IMR-90 (cell line): ENCODE measurements around the gene BAD. TPM values are rescaled to one million over a fixed set of nuclear protein-coding genes. Genes with fewer than 3 reads are reported as not detected.

ENCODE experiments used
- ATAC-seq: fragments of 200-7000 bp; cut with Tn5 transposase; 2 replicates; pipeline ENCODE4 v1.9.1; 2020; ENCODE audit warnings: low read depth, mild to moderate bottlenecking, moderate library complexity
- BruUV-seq: library from RNA; stranded (reverse); fragments of 400-500 nt; replicated peaks from 2 replicates; lab custom pipeline; 2021; lab: Mats Ljungman, UMichigan
- CTCF ChIA-PET: fragments of 300-600 bp; formaldehyde crosslinking; extraction: SDS; loops from one replicate; lab custom pipeline; 2021; ENCODE audit warnings: antibody characterized with exemption; lab: Yijun Ruan, JAX
- POLR2A ChIA-PET: fragments of 300-600 bp; sonication (Branson Sonifier 250); formaldehyde crosslinking; loops from one replicate; lab custom pipeline; 2022; ENCODE audit warnings: antibody characterized with exemption; ENCODE audit not compliant: unreplicated experiment; lab: Charles Lee
- DNase-seq: peaks from one replicate; pipeline ENCODE4 v3.0.0; 2013
- H2AFZ ChIP-seq: replicated peaks from 2 replicates; pipeline ENCODE3; 2013; ENCODE audit warnings: low read length, mild to moderate bottlenecking; ENCODE audit not compliant: poor library complexity
- H2AK5ac ChIP-seq: 2 replicates; pipeline ENCODE4 v1.6.1; 2013; ENCODE audit warnings: low read depth, low read length, inconsistent platforms
- H2AK9ac ChIP-seq: replicated peaks from 2 replicates; pipeline ENCODE3; 2013; ENCODE audit warnings: mild to moderate bottlenecking, low read depth, low read length, moderate library complexity; ENCODE audit not compliant: poor library complexity
- H2BK120ac ChIP-seq: 2 replicates; pipeline ENCODE4 v1.6.1; 2013; ENCODE audit warnings: low read depth, low read length, inconsistent platforms
- H2BK15ac ChIP-seq: 3 replicates; pipeline ENCODE4 v1.6.1; 2013; ENCODE audit warnings: low read depth, low read length, inconsistent platforms
- H2BK20ac ChIP-seq: 2 replicates; pipeline ENCODE4 v1.6.1; 2013; ENCODE audit warnings: low read depth, mild to moderate bottlenecking, inconsistent platforms, low read length, moderate library complexity
- H2BK5ac ChIP-seq: 2 replicates; pipeline ENCODE4 v1.6.1; 2013; ENCODE audit warnings: mild to moderate bottlenecking, low read depth, low read length, inconsistent platforms; ENCODE audit not compliant: poor library complexity, severe bottlenecking
- H3K14ac ChIP-seq: replicated peaks from 2 replicates; pipeline ENCODE4 v1.6.1; 2013; ENCODE audit warnings: low read depth, low read length, inconsistent platforms
- H3K18ac ChIP-seq: 2 replicates; pipeline ENCODE4 v1.6.1; 2013; ENCODE audit warnings: low read depth, low read length, control low read depth
- H3K23ac ChIP-seq: 2 replicates; pipeline ENCODE4 v1.6.1; 2013; ENCODE audit warnings: low read depth, low read length, inconsistent platforms
- H3K27ac ChIP-seq: 2 replicates; pipeline ENCODE4 v1.5.1; 2013; ENCODE audit warnings: mild to moderate bottlenecking, control low read depth, low read length; ENCODE audit not compliant: insufficient read depth
- H3K27me3 ChIP-seq: 2 replicates; pipeline ENCODE4 v1.6.1; 2013; ENCODE audit warnings: low read length; ENCODE audit not compliant: control insufficient read depth, insufficient read depth
- H3K36me3 ChIP-seq: 2 replicates; pipeline ENCODE4 v1.6.1; 2013; ENCODE audit warnings: low read length, mixed read lengths; ENCODE audit not compliant: control insufficient read depth, insufficient read depth
- H3K4ac ChIP-seq: 2 replicates; pipeline ENCODE4 v1.6.1; 2013; ENCODE audit warnings: low read depth, low read length, inconsistent platforms
- H3K4me1 ChIP-seq: 2 replicates; pipeline ENCODE4 v1.6.1; 2013; ENCODE audit warnings: low read length, mixed read lengths; ENCODE audit not compliant: control insufficient read depth, insufficient read depth
- H3K4me2 ChIP-seq: 2 replicates; pipeline ENCODE4 v1.6.1; 2013; ENCODE audit warnings: low read depth, mild to moderate bottlenecking, control low read depth, low read length, moderate library complexity
- H3K4me3 ChIP-seq: 2 replicates; pipeline ENCODE4 v1.5.1; 2013; ENCODE audit warnings: low read depth, mild to moderate bottlenecking, control low read depth, low read length, moderate library complexity; ENCODE audit not compliant: insufficient read depth
- H3K56ac ChIP-seq: 2 replicates; pipeline ENCODE4 v1.6.1; 2013; ENCODE audit warnings: low read length, inconsistent platforms; ENCODE audit not compliant: insufficient read depth; ENCODE audit errors: extremely low read depth
- H3K79me1 ChIP-seq, 2 experiments: 2 replicates each; pipeline ENCODE4 v1.6.1; 2013; ENCODE audit warnings: low read length in 2 of 2, inconsistent platforms in 1 of 2, low read depth in 1 of 2
- H3K9ac ChIP-seq: 2 replicates; pipeline ENCODE4 v1.6.1; 2013; ENCODE audit warnings: low read depth, low read length, control low read depth
- H3K9me1 ChIP-seq: 2 replicates; pipeline ENCODE4 v1.6.1; 2013; ENCODE audit warnings: low read length, inconsistent platforms; ENCODE audit not compliant: insufficient read depth
- H3K9me3 ChIP-seq: 2 replicates; pipeline ENCODE4 v1.6.1; 2013; ENCODE audit warnings: low read length; ENCODE audit not compliant: control insufficient read depth, insufficient read depth
- H4K20me1 ChIP-seq: 2 replicates; pipeline ENCODE4 v1.6.1; 2013; ENCODE audit warnings: low read length, inconsistent platforms; ENCODE audit not compliant: insufficient read depth
- H4K5ac ChIP-seq: 2 replicates; pipeline ENCODE4 v1.6.1; 2013; ENCODE audit warnings: mild to moderate bottlenecking, low read depth, low read length, control low read depth
- H4K8ac ChIP-seq, 2 experiments: 2 replicates each; pipeline ENCODE4 v1.6.1; 2013; ENCODE audit warnings: low read depth in 2 of 2, low read length in 2 of 2, control low read depth in 1 of 2, inconsistent platforms in 1 of 2
- H4K91ac ChIP-seq: 2 replicates; pipeline ENCODE4 v1.6.1; 2013; ENCODE audit warnings: low read depth, low read length, inconsistent platforms; ENCODE audit not compliant: insufficient read depth
- BHLHE40 ChIP-seq: fragments of 150-350 bp; IDR thresholded peaks from 2 replicates; pipeline ENCODE4 v1.6.1; 2016; ENCODE audit warnings: mild to moderate bottlenecking, low read depth, low read length
- CHD1 ChIP-seq: IDR thresholded peaks from 2 replicates; pipeline ENCODE4 v1.6.1; 2012; ENCODE audit warnings: low read depth, low read length, improper control_type of control experiment
- FOS ChIP-seq: fragments of 150-350 bp; IDR thresholded peaks from 2 replicates; pipeline ENCODE4 v1.6.1; 2016; ENCODE audit warnings: low read depth, low read length
- MAFK ChIP-seq: IDR thresholded peaks from 2 replicates; pipeline ENCODE4 v1.6.1; 2012; ENCODE audit warnings: low read depth, low read length, improper control_type of control experiment
- MAZ ChIP-seq: IDR thresholded peaks from 2 replicates; pipeline ENCODE4 v1.6.1; 2012; ENCODE audit warnings: low read depth, mild to moderate bottlenecking, low read length, improper control_type of control experiment, moderate library complexity, borderline replicate concordance
- MXI1 ChIP-seq: IDR thresholded peaks from 2 replicates; pipeline ENCODE4 v1.6.1; 2012; ENCODE audit warnings: low read depth, mild to moderate bottlenecking, low read length, moderate library complexity, borderline replicate concordance
- NFE2L2 ChIP-seq: fragments of 150-350 bp; IDR thresholded peaks from 2 replicates; pipeline ENCODE4 v1.6.1; 2016; ENCODE audit warnings: low read depth, mild to moderate bottlenecking, low read length
- RAD21 ChIP-seq: IDR thresholded peaks from 2 replicates; pipeline ENCODE4 v1.6.1; 2012; ENCODE audit warnings: low read length, improper control_type of control experiment
- RCOR1 ChIP-seq: IDR thresholded peaks from 2 replicates; pipeline ENCODE4 v1.6.1; 2012; ENCODE audit warnings: mild to moderate bottlenecking, low read length, improper control_type of control experiment; ENCODE audit not compliant: insufficient replicate concordance
- SMC3 ChIP-seq: fragments of 150-350 bp; IDR thresholded peaks from 2 replicates; pipeline ENCODE4 v1.6.1; 2016; ENCODE audit warnings: low read depth, mild to moderate bottlenecking, antibody characterized with exemption, low read length, moderate library complexity
- WGBS, 2 experiments: methylation state at CpG; one replicate each; pipeline versions ENCODE4 v1.1.5 to v1.1.7; 2013; ENCODE audit warnings: missing lambda C conversion rate in 2 of 2; ENCODE audit not compliant: insufficient read length in 1 of 2; ENCODE audit errors: extremely low coverage in 2 of 2; 5-methylcytosine and 5-hydroxymethylcytosine counted together
- dilution Hi-C: fragments of 300-500 bp; cut with HindIII; formaldehyde crosslinking; loops from one replicate; pipeline ENCODE4 v1.14.3; 2018; ENCODE audit warnings: low sequenced_read_pairs; ENCODE audit not compliant: unreplicated experiment
- in situ Hi-C: fragments of 300-500 bp; cut with MboI; formaldehyde crosslinking; loops from 3 replicates; pipeline ENCODE4 v1.14.3; 2019; ENCODE audit warnings: low sequenced_read_pairs, inconsistent platforms, mixed read lengths
- intact Hi-C: fragments of 100-400 bp; cut with micrococcal nuclease; formaldehyde crosslinking; loops from 2 replicates; pipeline ENCODE4 v1.10.0; 2022
- polyA plus RNA-seq, 3 experiments: library from polyadenylated mRNA; depleted of rRNA; stranded (reverse); fragments of >200 nt; gene quantifications; 2 replicates each; pipeline ENCODE4 v1.2.3, GENCODE V29; 2012; ENCODE audit warnings: low replicate concordance in 1 of 3
- total RNA-seq: library from RNA; depleted of rRNA; stranded (reverse); fragments of >200 nt; gene quantifications from 2 replicates; pipeline ENCODE4 v1.2.3, GENCODE V29; 2012
- TF ChIP-seq, protein P1 (sequence below): fragments of 150-350 bp; IDR thresholded peaks from 2 replicates; pipeline ENCODE4 v1.6.1; 2016; ENCODE audit warnings: low read depth, mild to moderate bottlenecking, low read length, moderate library complexity, borderline replicate concordance
- TF ChIP-seq, protein P2 (sequence below): fragments of 150-350 bp; IDR thresholded peaks from 2 replicates; pipeline ENCODE4 v1.6.1; 2017; ENCODE audit warnings: mild to moderate bottlenecking, antibody characterized with exemption, low read length, low read depth

The BAD gene
- total and polyA plus RNA-seq, 2 of the 4 experiments (the other 2 are of a cell fraction), result 30.3 to 68.0 TPM

DNA sequence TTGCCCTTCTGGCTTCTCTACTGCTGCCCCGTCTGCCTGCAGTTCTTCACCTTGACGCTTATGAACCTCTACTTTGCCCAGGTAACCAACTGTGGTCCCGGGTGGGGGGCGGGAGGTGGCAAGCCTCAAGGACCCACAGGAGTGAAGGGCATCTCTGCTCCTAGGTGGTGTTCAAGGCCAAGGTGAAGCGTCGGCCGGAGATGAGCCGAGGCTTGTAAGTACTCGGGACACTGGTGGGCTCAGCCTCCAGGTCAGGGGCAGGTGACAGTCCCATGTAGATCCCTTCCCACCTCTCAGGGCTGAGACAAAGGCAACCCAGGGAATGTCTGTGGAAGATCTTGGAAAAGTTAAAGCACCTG lies 2.3 kb upstream of the BAD start:
- Histone ChIP-seq H4K5ac (no peak overlapping the region), H2BK15ac (no peak overlapping the region), H4K8ac (0 out of 4 replicates have a peak overlapping the region, but pooled peaks of 1 of the 2 experiments have one; percentile 91), H2BK20ac (no peak overlapping the region), H2AK5ac (0 out of 2 replicates have a peak overlapping the region, but pooled peaks have one; percentile 95), H4K20me1 (peaks cover 5% of the 10 kb centered on the region; the same call in 1 of the 2 replicates), H3K4me2 (no peak overlapping the region), H3K9ac (no peak overlapping the region), H4K91ac (no peak overlapping the region), H3K79me1 (peaks cover 15 to 39% of the 10 kb centered on the region in 2 experiments), H3K27me3 (peaks cover 18% of the 10 kb centered on the region), H2BK5ac (no peak overlapping the region), H2AFZ (peak overlapping the region; percentile 93), H3K14ac (no peak overlapping the region), H3K9me3 (no peaks in the 10 kb centered on the region), H3K18ac (no peak overlapping the region), H3K9me1 (peaks cover 5% of the 10 kb centered on the region; the same call in 1 of the 2 replicates), H2AK9ac (peak overlapping the region; percentile 99), H3K36me3 (peaks cover 4% of the 10 kb centered on the region; the same call in 1 of the 2 replicates), H3K56ac (no peak overlapping the region), H2BK120ac (no peak overlapping the region), H3K4me3 (no peak overlapping the region), H3K27ac (no peak overlapping the region), H3K4ac (no peak overlapping the region), H3K23ac (no peak overlapping the region), H3K4me1 (peaks cover 10% of the 10 kb centered on the region)
- no TSS peak for BruUV-seq
- ATAC-seq, result no peak
- in situ Hi-C loops, result no loop called here
- intact Hi-C loops, result no loop called here
- TF ChIP-seq CHD1 (no peak), RAD21 (no peak), MAFK (no peak), SMC3 (no peak), FOS (no peak), BHLHE40 (no peak), RCOR1 (no peak), MXI1 (no peak), NFE2L2 (no peak), MAZ (no peak)
- TF ChIP-seq, protein P1, sequence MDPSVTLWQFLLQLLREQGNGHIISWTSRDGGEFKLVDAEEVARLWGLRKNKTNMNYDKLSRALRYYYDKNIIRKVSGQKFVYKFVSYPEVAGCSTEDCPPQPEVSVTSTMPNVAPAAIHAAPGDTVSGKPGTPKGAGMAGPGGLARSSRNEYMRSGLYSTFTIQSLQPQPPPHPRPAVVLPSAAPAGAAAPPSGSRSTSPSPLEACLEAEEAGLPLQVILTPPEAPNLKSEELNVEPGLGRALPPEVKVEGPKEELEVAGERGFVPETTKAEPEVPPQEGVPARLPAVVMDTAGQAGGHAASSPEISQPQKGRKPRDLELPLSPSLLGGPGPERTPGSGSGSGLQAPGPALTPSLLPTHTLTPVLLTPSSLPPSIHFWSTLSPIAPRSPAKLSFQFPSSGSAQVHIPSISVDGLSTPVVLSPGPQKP, result no peak
- TF ChIP-seq, protein P2, sequence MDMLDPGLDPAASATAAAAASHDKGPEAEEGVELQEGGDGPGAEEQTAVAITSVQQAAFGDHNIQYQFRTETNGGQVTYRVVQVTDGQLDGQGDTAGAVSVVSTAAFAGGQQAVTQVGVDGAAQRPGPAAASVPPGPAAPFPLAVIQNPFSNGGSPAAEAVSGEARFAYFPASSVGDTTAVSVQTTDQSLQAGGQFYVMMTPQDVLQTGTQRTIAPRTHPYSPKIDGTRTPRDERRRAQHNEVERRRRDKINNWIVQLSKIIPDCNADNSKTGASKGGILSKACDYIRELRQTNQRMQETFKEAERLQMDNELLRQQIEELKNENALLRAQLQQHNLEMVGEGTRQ, result no peak
- no peak for DNase-seq
- ChIA-PET CTCF (no interaction called here), POLR2A (no interaction called here)
- WGBS, 2 experiments, result 80% methylated on average over 2 of the region's 9 CpGs; no CpG with 5 or more reads in 1 of the 2 experiments
- dilution Hi-C loops, result no loop called here
